Airway epithelial cell (primary cell): Measurements from ENCODE around the gene CLN3. TPM values are rescaled to one million over a fixed set of nuclear protein-coding genes. Genes with fewer than 3 reads are reported as not detected.

Experiments used
- total RNA-seq: library from RNA; depleted of rRNA; stranded (reverse); fragments of >200 nt; gene quantifications from 2 replicates; pipeline ENCODE4 v1.2.3, GENCODE V29; 2015

CLN3 gene
- total RNA-seq: 8.4 and 12.0 TPM in 2 replicates

DNA sequence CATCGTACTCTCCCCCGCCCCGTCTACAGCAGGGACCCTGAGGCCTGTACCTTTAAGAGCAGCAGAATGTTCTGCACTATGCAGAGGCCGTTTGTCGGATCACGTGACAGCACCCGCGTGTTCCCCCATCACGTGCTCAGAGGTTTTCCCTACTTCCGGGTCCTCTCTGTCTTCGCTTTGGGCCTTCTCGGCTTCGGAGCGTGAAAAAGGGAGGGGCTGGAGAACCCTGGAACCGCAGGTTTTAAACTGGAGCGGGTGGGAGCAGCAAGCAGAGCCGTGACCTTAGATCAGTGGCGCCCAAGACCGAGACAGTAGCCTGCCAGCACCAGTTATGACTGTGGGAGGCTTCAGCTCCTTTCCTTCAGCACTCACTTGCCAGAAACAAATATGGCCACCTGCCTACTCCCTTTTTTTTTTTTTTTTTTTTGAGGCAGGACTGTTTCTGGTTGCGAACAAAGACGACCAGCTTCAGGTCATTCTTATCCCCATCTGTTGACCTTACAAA lies at the start of gene CLN3:
Gene CLN3, minus strand, starts transcription at position 105 of the 505 bp plus-strand sequence. CDS start 315 bp downstream, outside the sequence.

DNA sequence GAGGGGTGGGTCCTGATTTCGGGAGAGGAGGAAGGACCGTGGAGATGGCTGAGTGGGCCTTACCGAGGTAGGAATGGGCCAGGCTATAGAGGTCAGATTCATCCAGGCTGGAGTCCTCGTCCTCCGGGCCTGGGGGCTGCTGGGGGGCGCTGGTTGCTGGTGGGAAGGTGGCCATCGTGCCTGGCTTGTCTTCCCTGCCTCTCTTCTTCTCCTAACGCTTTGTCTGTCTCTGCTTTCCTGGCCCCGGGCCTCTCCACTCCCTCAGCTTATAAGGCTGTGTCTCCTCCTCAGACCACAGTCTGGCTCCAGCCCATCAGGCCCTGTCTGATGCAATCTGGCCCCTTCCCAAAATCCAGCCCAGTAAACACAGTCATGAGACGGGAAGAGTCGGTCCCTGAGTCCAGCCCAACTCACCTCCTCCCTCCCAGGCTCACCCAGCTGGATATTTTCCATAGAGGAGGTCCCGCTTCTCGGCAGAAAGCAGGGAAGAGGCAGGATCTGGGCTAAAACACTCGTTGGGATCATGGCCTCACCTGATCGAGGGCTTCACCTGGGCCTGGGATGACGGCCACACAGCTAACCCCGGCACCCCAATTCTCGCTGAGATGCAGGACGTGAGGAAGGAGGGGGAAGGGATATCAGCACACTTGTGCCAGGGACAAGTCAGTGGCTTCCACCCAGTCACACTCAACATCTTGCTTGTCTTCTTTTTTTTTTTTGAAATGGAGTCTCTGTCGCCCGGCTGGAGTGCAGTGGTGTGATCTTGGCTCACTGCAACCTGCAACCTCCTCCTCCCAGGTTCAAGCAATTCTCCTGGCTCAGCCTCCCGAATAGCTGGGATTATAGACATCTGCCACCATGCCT lies 47.1 kb upstream of the CLN3 start, which contains the start of gene NUPR1:
Gene NUPR1, minus strand, starts transcription at position 242 of the 864 bp plus-strand sequence. Its CDS starts 67 bp downstream, at position 175.

DNA sequence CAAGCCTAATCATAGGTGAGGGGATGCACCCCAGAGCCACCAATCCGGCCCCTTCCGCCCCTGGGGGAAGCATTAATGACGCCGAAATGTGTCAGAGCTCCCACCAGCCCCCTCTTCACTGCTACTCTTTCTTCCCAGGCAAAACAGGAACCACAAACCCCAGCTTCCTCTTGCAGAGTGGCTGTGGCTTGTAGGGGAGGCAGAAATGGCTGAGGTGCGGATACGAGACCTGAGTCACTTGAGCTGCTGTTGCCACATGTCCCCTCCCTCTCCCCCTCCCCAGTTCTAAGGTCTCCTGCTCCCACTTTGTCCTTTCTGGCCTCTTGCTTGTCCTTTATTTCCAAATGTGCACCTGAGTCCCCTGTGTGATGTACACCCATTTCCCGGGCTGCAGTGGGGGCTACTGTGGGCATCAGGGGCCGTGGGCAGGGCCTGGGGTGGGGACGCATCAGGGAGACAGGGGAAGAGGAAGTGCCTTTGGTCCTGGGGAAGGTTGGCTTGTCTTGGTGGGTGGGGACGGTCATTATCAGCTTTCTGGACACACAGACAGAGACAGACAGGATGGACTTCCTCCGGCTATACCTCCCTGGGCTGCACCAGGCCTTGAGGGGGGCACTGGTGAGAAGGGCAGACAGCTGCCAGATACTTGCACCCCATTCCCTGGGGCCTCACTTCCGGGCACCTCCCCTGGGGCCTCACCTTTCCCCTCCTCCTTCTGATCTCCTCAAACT lies 2.4 kb upstream of the CLN3 start, which contains the start of gene APOBR:
Gene APOBR, plus strand, starts transcription at position 523 of the 731 bp plus-strand sequence. Its CDS starts 39 bp downstream, at position 562.

Other genes with a start within 250 kb of the CLN3 start
- gene SBK1, start 199.5 kb downstream of the CLN3 start, total RNA-seq: 0.09 and 0.35 TPM in 2 replicates
- gene NPIPB6, start 128.6 kb downstream of the CLN3 start, total RNA-seq: 0.49 TPM in 1 of 2 replicates, not detected in the other
- gene EIF3CL, start 88.2 kb downstream of the CLN3 start, total RNA-seq: 199 and 216 TPM in 2 replicates
- not detected in 2 replicates for gene NPIPB7, start 19.7 kb downstream of the CLN3 start, total RNA-seq
- gene APOBR, start 2.6 kb upstream of the CLN3 start, total RNA-seq: not detected in 2 replicates
- gene IL27, start 14.8 kb upstream of the CLN3 start, total RNA-seq: not detected in 2 replicates
- 8.3 and 8.9 TPM in 2 replicates for gene NUPR1, start 46.9 kb upstream of the CLN3 start, total RNA-seq
- gene SGF29, start 61.8 kb upstream of the CLN3 start, total RNA-seq: 17.9 and 19.5 TPM in 2 replicates
- 0.42 and 0.88 TPM in 2 replicates for gene SULT1A2, start 105.0 kb upstream of the CLN3 start, total RNA-seq
- 6.8 and 12.6 TPM in 2 replicates for gene SULT1A1, start 118.0 kb upstream of the CLN3 start, total RNA-seq
- gene NPIPB8, start 146.0 kb upstream of the CLN3 start, total RNA-seq: not detected in 2 replicates
- gene EIF3C, start 219.4 kb upstream of the CLN3 start, total RNA-seq: 281 and 312 TPM in 2 replicates